ENCODE data around the gene LDB3. TPM values are rescaled to one million over a fixed set of nuclear protein-coding genes. Genes with fewer than 3 reads are reported as not detected.

LDB3 gene
- total and polyA plus RNA-seq, 2 of the 4 experiments (the other 2 are of a cell fraction), result 0.36 to 2.6 TPM

DNA sequence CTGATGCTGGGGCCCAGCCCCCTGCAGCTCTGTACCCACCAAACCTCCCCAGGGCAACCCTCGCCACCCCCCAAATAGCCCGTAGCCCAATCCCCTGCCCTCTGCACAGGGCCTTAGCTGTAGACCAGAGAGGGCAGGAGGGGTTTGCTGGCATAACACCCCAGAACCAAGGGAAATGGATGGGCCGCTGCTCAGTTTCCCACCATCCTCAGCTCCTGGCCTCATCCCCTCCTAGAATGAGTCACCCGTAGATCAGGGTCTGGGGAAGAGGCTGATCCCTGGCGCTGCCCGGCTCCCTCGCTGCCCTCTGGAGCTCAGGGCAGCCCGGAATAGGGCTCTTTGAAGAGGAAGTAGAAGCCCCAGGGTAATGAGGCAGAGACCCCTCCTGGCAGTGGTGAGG lies 31.2 kb downstream of the LDB3 start:
- Histone ChIP-seq H2BK5ac (ENCODE audit: low read depth, low read length, poor library complexity, severe bottlenecking) (no peak overlapping the region), H3K4me3 (ENCODE audit: insufficient read depth, low read depth, low read length) (no peak overlapping the region), H4K5ac (ENCODE audit: low read depth, low read length) (no peak overlapping the region), H2AK5ac (ENCODE audit: low read depth, low read length) (no peak overlapping the region), H2AFZ (replicated peaks; ENCODE audit: low read length, poor library complexity) (no peak overlapping the region), H2BK120ac (ENCODE audit: low read depth, low read length) (no peak overlapping the region), H3K4ac (ENCODE audit: low read depth, low read length) (no peak overlapping the region), H2AK9ac (replicated peaks; ENCODE audit: low read depth, low read length, poor library complexity) (no peak overlapping the region), H3K23ac (ENCODE audit: low read depth, low read length) (no peak overlapping the region), H3K18ac (ENCODE audit: low read depth, low read length) (no peak overlapping the region), H4K20me1 (ENCODE audit: insufficient read depth, low read length) (no peaks in the 10 kb centered on the region), H3K9me3 (ENCODE audit: control insufficient read depth, insufficient read depth, low read length) (no peaks in the 10 kb centered on the region), H3K27ac (ENCODE audit: insufficient read depth, low read length) (no peak overlapping the region), H3K4me2 (ENCODE audit: low read depth, low read length) (no peak overlapping the region), H4K8ac (ENCODE audit: low read depth in 2 of 2, low read length in 2 of 2) (no peak overlapping the region), H2BK15ac (ENCODE audit: low read depth, low read length) (no peak overlapping the region), H3K36me3 (ENCODE audit: control insufficient read depth, insufficient read depth, low read length) (no peaks in the 10 kb centered on the region), H3K79me1 (ENCODE audit: low read depth in 1 of 2, low read length in 2 of 2) (no peaks in the 10 kb centered on the region), H4K91ac (ENCODE audit: insufficient read depth, low read depth, low read length) (no peak overlapping the region), H3K4me1 (ENCODE audit: control insufficient read depth, insufficient read depth, low read length) (no peaks in the 10 kb centered on the region), H3K56ac (ENCODE audit: extremely low read depth, insufficient read depth, low read length) (no peak overlapping the region), H3K9me1 (ENCODE audit: insufficient read depth, low read length) (peaks cover 6% of the 10 kb centered on the region; the same call in 1 of the 2 replicates), H3K27me3 (ENCODE audit: control insufficient read depth, insufficient read depth, low read length) (no peaks in the 10 kb centered on the region), H2BK20ac (ENCODE audit: low read depth, low read length) (no peak overlapping the region), H3K14ac (replicated peaks; ENCODE audit: low read depth, low read length) (no peak overlapping the region), H3K9ac (ENCODE audit: low read depth, low read length) (no peak overlapping the region)
- ATAC-seq (ENCODE audit: low read depth) (no peak), DNase-seq (no peak)
- POLR2A ChIA-PET (ENCODE audit: unreplicated experiment), result no interaction called here
- WGBS, 2 experiments (ENCODE audit: extremely low coverage in 2 of 2, insufficient read length in 1 of 2), result no CpG with 5 or more reads among the region's 8 CpGs
- CTCF ChIA-PET, result no interaction called here
- in situ Hi-C loops (cut with MboI; ENCODE audit: low sequenced_read_pairs) (no loop called here), dilution Hi-C loops (cut with HindIII; ENCODE audit: low sequenced_read_pairs, unreplicated experiment) (no loop called here), intact Hi-C loops (cut with micrococcal nuclease) (no loop called here)
- BruUV-seq (replicated peaks), result no TSS peak
- TF ChIP-seq BHLHE40 (IDR thresholded peaks at IDR 0.05; ENCODE audit: low read depth, low read length) (no peak), MXI1 (IDR thresholded peaks at IDR 0.05; ENCODE audit: borderline replicate concordance, low read depth, low read length) (no peak), RAD21 (IDR thresholded peaks at IDR 0.05; ENCODE audit: low read length) (no peak), SMC3 (IDR thresholded peaks at IDR 0.05; ENCODE audit: low read depth, low read length) (no peak), RCOR1 (IDR thresholded peaks at IDR 0.05; ENCODE audit: insufficient replicate concordance, low read length) (no peak), POLR2A (IDR thresholded peaks at IDR 0.05; ENCODE audit: low read depth, low read length) (no peak), CHD1 (IDR thresholded peaks at IDR 0.05; ENCODE audit: low read depth, low read length) (no peak)
- TF ChIP-seq, protein P1, sequence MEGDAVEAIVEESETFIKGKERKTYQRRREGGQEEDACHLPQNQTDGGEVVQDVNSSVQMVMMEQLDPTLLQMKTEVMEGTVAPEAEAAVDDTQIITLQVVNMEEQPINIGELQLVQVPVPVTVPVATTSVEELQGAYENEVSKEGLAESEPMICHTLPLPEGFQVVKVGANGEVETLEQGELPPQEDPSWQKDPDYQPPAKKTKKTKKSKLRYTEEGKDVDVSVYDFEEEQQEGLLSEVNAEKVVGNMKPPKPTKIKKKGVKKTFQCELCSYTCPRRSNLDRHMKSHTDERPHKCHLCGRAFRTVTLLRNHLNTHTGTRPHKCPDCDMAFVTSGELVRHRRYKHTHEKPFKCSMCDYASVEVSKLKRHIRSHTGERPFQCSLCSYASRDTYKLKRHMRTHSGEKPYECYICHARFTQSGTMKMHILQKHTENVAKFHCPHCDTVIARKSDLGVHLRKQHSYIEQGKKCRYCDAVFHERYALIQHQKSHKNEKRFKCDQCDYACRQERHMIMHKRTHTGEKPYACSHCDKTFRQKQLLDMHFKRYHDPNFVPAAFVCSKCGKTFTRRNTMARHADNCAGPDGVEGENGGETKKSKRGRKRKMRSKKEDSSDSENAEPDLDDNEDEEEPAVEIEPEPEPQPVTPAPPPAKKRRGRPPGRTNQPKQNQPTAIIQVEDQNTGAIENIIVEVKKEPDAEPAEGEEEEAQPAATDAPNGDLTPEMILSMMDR (conservative IDR thresholded peaks at IDR 0.05; ENCODE audit: low read depth, low read length), result no peak

Measured in IMR-90 (cell line).